ENCODE results near the gene CA9.
A peak's percentile ranks its signal among the peaks of the same experiment; 100 is the strongest.

Gene CA9

GRCh38 chr9:35675732-35676392, 2.1 kb downstream of the CA9 start:
- DNase-seq, result no peak

GRCh38 chr9:35679091-35679490, 5.4 kb downstream of the CA9 start:
- DNase-seq, result no peak

- DNase-seq, result no peak
Measured at GRCh38 chr9:35679766-35680330, 6.1 kb downstream of the CA9 start.

- no peak for DNase-seq
Measured at GRCh38 chr9:35680331-35681105, 6.8 kb downstream of the CA9 start.

- no peak for DNase-seq
Measured at GRCh38 chr9:35681341-35682002, 7.7 kb downstream of the CA9 start.

- no peak for DNase-seq
Measured at GRCh38 chr9:35682051-35682450, 8.3 kb downstream of the CA9 start.

GRCh38 chr9:35682520-35683315, 9.0 kb downstream of the CA9 start:
- DNase-seq, result no peak

- DNase-seq, result no peak
Measured at GRCh38 chr9:35683323-35683722, 9.6 kb downstream of the CA9 start.

GRCh38 chr9:35684921-35685320, 11.2 kb downstream of the CA9 start:
- DNase-seq, result no peak

- no peak for DNase-seq
Measured at GRCh38 chr9:35685506-35685905, 11.8 kb downstream of the CA9 start.

- DNase-seq, result no peak
Measured at GRCh38 chr9:35686222-35687203, 12.8 kb downstream of the CA9 start.

GRCh38 chr9:35687306-35687705, 13.6 kb downstream of the CA9 start:
- no peak for DNase-seq

- no peak for DNase-seq
Measured at GRCh38 chr9:35687972-35688557, 14.3 kb downstream of the CA9 start.

- peak; percentile 36 for DNase-seq
Measured at GRCh38 chr9:35688558-35689541, 15.1 kb downstream of the CA9 start.

- no peak for DNase-seq
Measured at GRCh38 chr9:35689542-35690293, 16.0 kb downstream of the CA9 start, which contains the start of gene TPM2. TSS of gene TPM2 (minus strand) at chr9:35689925. CDS start at chr9:35689817, 108 bp downstream.

- DNase-seq, result no peak
Measured at GRCh38 chr9:35690294-35690613, 16.5 kb downstream of the CA9 start.

- DNase-seq, result peak; percentile 69
Measured at GRCh38 chr9:35690614-35691333, 17.0 kb downstream of the CA9 start.

- DNase-seq, result no peak
Measured at GRCh38 chr9:35691334-35691650, 17.6 kb downstream of the CA9 start.
